Measurements from ENCODE around the gene STX16. TPM values are rescaled to one million over a fixed set of nuclear protein-coding genes. Genes with fewer than 3 reads are reported as not detected.

Gene STX16
- total and polyA plus RNA-seq, 2 of the 13 experiments (the other 11 are each of a cell fraction or from before 2014, with no cell fraction given) = 28.0 to 72.7 TPM

GRCh38 chr20:58651946-58652605 lies 993 bp downstream of the STX16 start (continued):
- TF ChIP-seq ZNF17 (CRISPR knock-in tag; IDR thresholded peaks at IDR 0.05) (no peak), NFYB (CRISPR knock-in tag; IDR thresholded peaks at IDR 0.05) (no peak), SKI (IDR thresholded peaks at IDR 0.05; ENCODE audit: partially characterized antibody) (no peak), ZNF709 (CRISPR knock-in tag; IDR thresholded peaks at IDR 0.05) (no peak), ZBTB37 (CRISPR knock-in tag; IDR thresholded peaks at IDR 0.05) (0 out of 2 replicates have a peak, but pooled peaks have one; percentile 48), TAF15 (IDR thresholded peaks at IDR 0.05; ENCODE audit: low read depth, low read length, poor library complexity, severe bottlenecking) (no peak), ZBTB39 (CRISPR knock-in tag; IDR thresholded peaks at IDR 0.05) (no peak), BRD4 (CRISPR knock-in tag; IDR thresholded peaks at IDR 0.05) (peak; percentile 24; the same call in 1 of the 2 replicates), ZNF280D (CRISPR knock-in tag; IDR thresholded peaks at IDR 0.05) (no peak), ZKSCAN1 (IDR thresholded peaks at IDR 0.05; ENCODE audit: low read length) (no peak), MNT (IDR thresholded peaks at IDR 0.05) (no peak), NR3C1 (CRISPR knock-in tag; IDR thresholded peaks at IDR 0.05) (no peak), RXRB (CRISPR knock-in tag; IDR thresholded peaks at IDR 0.05; ENCODE audit: borderline replicate concordance) (no peak), ZBTB2 (CRISPR knock-in tag; IDR thresholded peaks at IDR 0.05; ENCODE audit: low read depth) (no peak), ZNF687 (CRISPR knock-in tag; IDR thresholded peaks at IDR 0.05) (no peak)
